ENCODE data around the gene CSNK1E. TPM values are rescaled to one million over a fixed set of nuclear protein-coding genes. Genes with fewer than 3 reads are reported as not detected.

The CSNK1E gene
- total RNA-seq, 1 donor from 2014 or later: 176 TPM

DNA sequence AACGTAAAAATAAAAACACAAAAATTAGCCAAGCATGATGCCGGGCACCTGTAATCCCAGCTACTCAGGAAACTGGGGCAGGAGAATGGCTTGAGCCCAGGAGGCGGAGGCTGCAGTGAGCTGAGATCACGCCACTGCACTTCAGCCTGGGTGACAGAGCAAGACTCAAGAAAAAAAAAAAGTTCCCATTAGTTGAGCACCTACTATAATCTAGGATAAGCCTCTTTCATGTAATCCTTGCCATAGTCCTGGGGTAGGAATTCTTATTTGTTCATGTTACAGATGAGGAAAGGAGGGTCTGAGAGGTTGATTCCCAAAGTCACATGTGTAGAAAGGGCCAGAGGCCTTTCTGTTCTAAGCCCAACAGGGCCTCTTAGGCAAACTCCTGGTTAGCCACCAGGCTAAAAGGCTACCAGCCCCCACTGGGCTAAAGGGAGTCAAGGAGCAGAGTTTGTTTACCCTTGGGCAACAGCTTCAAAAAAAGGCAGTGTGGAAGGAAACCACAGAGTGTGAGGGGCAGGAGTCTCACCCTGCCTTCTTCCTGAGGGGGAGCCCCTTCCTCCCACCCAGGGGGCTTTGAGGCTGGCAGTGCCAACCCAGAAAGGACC is 21.6 kb upstream of the CSNK1E start:
- H3K4me1 Mint-ChIP-seq (ENCODE audit: unreplicated experiment): peaks cover 5% of the 10 kb centered on the region
- no peak overlapping the region for H3K4me3 Mint-ChIP-seq (ENCODE audit: unreplicated experiment)
- no peaks in the 10 kb centered on the region for H3K27me3 Mint-ChIP-seq (ENCODE audit: unreplicated experiment)
- H3K36me3 Mint-ChIP-seq (ENCODE audit: unreplicated experiment): no peaks in the 10 kb centered on the region
- TF ChIP-seq, protein P1, sequence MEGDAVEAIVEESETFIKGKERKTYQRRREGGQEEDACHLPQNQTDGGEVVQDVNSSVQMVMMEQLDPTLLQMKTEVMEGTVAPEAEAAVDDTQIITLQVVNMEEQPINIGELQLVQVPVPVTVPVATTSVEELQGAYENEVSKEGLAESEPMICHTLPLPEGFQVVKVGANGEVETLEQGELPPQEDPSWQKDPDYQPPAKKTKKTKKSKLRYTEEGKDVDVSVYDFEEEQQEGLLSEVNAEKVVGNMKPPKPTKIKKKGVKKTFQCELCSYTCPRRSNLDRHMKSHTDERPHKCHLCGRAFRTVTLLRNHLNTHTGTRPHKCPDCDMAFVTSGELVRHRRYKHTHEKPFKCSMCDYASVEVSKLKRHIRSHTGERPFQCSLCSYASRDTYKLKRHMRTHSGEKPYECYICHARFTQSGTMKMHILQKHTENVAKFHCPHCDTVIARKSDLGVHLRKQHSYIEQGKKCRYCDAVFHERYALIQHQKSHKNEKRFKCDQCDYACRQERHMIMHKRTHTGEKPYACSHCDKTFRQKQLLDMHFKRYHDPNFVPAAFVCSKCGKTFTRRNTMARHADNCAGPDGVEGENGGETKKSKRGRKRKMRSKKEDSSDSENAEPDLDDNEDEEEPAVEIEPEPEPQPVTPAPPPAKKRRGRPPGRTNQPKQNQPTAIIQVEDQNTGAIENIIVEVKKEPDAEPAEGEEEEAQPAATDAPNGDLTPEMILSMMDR (IDR thresholded peaks at IDR 0.05): no peak
- DNase-seq (ENCODE audit: extremely low spot score, unreplicated experiment): no peak
- no peak overlapping the region for H3K27ac Mint-ChIP-seq (ENCODE audit: unreplicated experiment)
- no peaks in the 10 kb centered on the region for H3K9me3 Mint-ChIP-seq (ENCODE audit: unreplicated experiment)

DNA sequence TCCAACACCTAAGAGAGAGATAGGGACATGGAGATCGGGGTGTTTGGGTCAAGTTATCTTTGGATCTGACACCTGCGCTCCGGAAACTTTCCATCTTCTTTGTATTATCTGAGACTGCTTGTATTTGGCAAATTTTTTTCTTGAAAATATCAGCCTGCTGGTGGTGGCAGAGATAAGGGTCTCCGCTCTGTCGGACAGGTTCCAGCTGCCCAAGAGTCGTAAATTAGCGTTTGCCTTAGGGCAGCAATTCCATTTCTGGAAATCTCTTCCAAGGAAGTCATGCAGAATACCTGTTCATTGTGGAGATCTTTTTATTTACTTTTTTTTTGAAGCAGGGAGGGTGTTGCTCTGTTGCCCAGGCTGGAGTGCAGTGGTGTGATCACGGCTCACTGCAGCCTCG is 19.5 kb upstream of the CSNK1E start:
- no peak for DNase-seq (ENCODE audit: extremely low spot score, unreplicated experiment)
- Mint-ChIP-seq H3K4me3 (ENCODE audit: unreplicated experiment) (peak overlapping the region; percentile 64), H3K27ac (ENCODE audit: unreplicated experiment) (no peak overlapping the region), H3K36me3 (ENCODE audit: unreplicated experiment) (no peaks in the 10 kb centered on the region), H3K27me3 (ENCODE audit: unreplicated experiment) (no peaks in the 10 kb centered on the region), H3K9me3 (ENCODE audit: unreplicated experiment) (no peaks in the 10 kb centered on the region), H3K4me1 (ENCODE audit: unreplicated experiment) (peaks cover 5% of the 10 kb centered on the region)
- TF ChIP-seq, protein P1 (IDR thresholded peaks at IDR 0.05): no peak

DNA sequence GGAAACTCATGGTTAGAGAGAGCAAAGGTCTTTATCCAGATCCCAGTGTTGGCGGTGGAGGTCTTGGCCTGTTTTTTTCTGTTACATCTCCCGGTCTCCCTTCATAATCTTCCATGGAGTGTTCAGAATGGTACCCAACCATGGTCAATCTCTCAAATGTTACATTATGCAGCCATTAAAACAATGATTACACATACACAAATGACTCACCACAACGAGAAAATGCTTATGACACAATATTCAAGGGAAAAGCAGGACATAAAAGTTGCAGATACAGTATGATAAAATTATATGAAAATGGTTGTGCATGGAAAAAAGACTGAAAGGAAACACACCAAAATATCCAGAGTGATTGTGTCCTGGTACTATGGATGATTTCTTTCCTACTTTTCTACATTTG is 17.8 kb upstream of the CSNK1E start:
- TF ChIP-seq, protein P1 (IDR thresholded peaks at IDR 0.05): no peak
- H3K4me1 Mint-ChIP-seq (ENCODE audit: unreplicated experiment): peaks cover 5% of the 10 kb centered on the region
- peak overlapping the region; percentile 55 for H3K4me3 Mint-ChIP-seq (ENCODE audit: unreplicated experiment)
- H3K27me3 Mint-ChIP-seq (ENCODE audit: unreplicated experiment): no peaks in the 10 kb centered on the region
- no peaks in the 10 kb centered on the region for H3K36me3 Mint-ChIP-seq (ENCODE audit: unreplicated experiment)
- no peak for DNase-seq (ENCODE audit: extremely low spot score, unreplicated experiment)
- H3K9me3 Mint-ChIP-seq (ENCODE audit: unreplicated experiment): no peaks in the 10 kb centered on the region
- no peak overlapping the region for H3K27ac Mint-ChIP-seq (ENCODE audit: unreplicated experiment)

DNA sequence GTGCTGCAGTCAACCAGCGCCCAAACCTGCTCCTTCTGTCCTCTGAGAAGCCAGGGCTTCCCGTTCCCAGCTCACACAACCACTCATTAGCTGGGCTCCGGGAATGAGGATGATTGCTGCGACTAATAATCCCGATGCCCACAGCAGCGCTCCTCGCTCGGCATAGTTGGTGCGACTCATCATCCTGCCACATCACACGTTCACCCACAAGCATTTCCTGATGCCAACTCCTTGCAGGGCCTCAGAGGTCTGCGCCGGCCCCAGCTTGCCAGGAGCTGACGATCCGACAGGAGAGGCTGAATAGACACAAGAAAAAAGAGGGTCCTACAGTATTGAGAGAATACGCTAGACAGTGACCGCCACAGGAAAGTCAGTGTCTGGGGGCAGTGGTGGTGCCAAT is 10.6 kb upstream of the CSNK1E start:
- peak overlapping the region; percentile 67 for H3K4me3 Mint-ChIP-seq (ENCODE audit: unreplicated experiment)
- no peaks in the 10 kb centered on the region for H3K9me3 Mint-ChIP-seq (ENCODE audit: unreplicated experiment)
- TF ChIP-seq, protein P1 (IDR thresholded peaks at IDR 0.05): no peak
- peaks cover 15% of the 10 kb centered on the region for H3K4me1 Mint-ChIP-seq (ENCODE audit: unreplicated experiment)
- H3K27ac Mint-ChIP-seq (ENCODE audit: unreplicated experiment): peak overlapping the region; percentile 96
- no peaks in the 10 kb centered on the region for H3K27me3 Mint-ChIP-seq (ENCODE audit: unreplicated experiment)
- DNase-seq (ENCODE audit: extremely low spot score, unreplicated experiment): no peak
- H3K36me3 Mint-ChIP-seq (ENCODE audit: unreplicated experiment): no peaks in the 10 kb centered on the region

DNA sequence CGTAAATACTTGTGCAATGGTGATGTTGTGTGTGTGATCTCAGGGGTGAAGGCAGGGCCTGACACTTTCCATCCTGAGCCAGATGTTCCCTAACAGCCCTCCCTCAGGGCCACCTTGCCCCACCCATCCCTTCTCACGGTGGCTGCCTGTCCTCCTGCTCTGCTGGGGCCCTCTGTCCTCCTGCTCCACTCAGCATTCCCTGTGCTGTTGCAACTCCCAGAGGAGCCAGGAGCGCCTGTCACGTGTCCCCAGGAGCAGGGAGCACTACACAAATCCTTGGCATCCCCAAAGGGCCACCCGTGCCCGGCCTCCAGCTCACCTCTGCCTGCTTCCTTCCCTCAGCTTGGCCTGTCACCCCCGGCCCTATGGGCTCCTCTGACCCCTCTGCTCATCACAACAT is 10.2 kb upstream of the CSNK1E start:
- TF ChIP-seq, protein P1 (IDR thresholded peaks at IDR 0.05): no peak
- Mint-ChIP-seq H3K4me3 (ENCODE audit: unreplicated experiment) (peak overlapping the region; percentile 67), H3K27me3 (ENCODE audit: unreplicated experiment) (no peaks in the 10 kb centered on the region), H3K36me3 (ENCODE audit: unreplicated experiment) (no peaks in the 10 kb centered on the region), H3K4me1 (ENCODE audit: unreplicated experiment) (peaks cover 15% of the 10 kb centered on the region), H3K9me3 (ENCODE audit: unreplicated experiment) (no peaks in the 10 kb centered on the region), H3K27ac (ENCODE audit: unreplicated experiment) (peak overlapping the region; percentile 96)
- DNase-seq (ENCODE audit: extremely low spot score, unreplicated experiment): no peak
